GM21786 (cell line): ENCODE results near the gene LMNTD1.
A peak's percentile ranks its signal among the peaks of the same experiment; 100 is the strongest.
"Not testable (repeated sequence)": the region's sequence is repeated elsewhere in the genome, so short reads cannot be mapped to it uniquely, and the experiment has no call there.

Source experiments
- ATAC-seq: cut with Tn5 transposase; IDR thresholded peaks from one replicate; pipeline ENCODE4 v1.9.1; 2021; ENCODE audit not compliant: unreplicated experiment

Gene LMNTD1

DNA sequence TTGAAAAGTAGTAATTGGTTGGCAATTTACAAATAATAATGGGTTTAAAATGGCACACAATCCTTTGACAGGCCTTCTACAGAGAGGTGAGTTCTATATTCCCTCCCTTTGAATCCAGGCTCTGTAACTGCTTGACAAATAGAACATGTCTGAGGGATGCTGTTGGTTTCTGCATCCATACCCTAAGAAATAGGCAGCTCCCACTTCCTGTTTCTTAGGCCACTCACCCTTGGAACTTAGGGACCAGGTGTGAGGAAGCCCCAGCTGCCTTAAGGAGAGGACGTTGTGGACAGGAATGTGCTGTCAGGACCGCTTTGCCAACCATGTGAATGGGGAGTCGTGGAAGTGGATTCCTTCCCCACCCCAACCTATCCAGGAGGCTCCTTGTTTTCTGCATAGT, 59.4 kb downstream of the LMNTD1 start:
- ATAC-seq = no peak

DNA sequence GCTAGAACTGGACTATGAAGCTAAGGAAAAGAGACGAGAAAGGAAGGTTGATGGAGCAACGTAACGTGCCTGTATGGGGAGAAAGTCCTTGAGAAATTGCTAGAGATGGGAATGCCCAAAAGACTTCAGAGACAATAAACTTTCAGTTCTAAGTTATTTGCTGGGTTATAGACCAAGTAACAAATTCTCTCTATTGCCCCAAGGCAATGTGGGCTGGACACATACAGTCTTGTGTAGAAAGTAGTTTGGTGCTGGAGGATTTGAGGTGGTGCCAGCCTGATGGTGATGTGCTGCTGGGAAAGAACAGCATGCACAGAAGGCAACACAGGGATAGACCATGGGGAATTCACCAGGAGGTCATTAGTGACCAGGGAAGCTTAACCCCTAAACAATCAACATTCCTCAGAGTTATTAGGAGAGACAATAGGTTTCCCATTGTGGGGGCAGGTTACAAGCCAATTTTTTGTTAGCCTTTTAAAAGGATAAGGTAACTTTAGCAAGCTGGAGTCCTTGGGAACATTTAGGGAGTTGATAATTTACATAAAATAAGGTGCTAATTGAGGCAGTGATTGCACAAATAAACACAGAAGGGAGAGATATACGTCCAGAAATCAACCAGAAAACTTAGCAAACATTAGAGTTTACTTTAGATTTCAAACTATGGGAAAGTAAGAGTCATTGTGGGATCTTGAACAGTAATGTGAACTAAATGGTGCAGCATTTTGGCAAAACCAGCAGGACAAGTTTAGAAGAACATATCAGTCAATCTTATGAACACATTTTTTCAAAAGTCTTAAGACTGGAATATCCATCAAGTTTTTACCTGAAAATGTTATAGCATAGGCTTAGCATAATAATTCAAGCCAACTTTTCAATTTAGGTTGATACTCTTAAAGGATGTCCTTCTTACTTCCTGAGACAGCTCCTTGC, 61.4 kb downstream of the LMNTD1 start:
- no peak for ATAC-seq

DNA sequence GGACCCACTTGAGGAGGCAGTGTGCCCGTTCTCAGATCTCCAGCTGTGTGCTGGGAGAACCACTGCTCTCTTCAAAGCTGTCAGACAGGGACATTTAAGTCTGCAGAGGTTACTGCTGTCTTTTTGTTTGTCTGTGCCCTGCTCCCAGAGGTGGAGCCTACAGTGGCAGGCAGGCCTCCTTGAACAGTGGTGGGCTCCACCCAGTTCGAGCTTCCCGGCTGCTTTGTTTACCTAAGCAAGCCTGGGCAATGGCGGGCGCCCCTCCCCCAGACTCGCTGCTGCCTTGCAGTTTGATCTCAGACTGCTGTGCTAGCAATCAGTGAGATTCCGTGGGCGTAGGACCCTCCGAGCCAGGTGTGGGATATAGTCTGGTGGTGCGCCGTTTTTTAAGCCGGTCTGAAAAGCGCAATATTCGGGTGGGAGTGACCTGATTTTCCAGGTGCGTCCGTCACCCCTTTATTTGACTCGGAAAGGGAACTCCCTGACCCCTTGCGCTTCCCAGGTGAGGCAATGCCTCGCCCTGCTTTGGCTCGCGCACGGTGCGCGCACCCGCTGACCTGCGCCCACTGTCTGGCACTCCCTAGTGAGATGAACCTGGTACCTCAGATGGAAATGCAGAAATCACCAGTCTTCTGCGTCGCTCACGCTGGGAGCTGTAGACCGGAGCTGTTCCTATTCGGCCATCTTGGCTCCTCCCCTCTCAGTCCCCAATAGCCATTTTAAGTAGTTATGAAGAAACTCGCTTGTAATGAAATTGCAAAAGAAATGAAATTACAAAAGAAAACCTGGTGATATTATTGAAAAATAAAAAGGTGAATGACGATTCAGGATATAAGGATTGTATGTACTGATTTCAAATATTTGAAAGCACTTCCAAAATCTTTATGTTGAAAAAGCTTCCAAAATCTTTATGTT, 63.9 kb downstream of the LMNTD1 start:
- not testable (repeated sequence) for ATAC-seq

DNA sequence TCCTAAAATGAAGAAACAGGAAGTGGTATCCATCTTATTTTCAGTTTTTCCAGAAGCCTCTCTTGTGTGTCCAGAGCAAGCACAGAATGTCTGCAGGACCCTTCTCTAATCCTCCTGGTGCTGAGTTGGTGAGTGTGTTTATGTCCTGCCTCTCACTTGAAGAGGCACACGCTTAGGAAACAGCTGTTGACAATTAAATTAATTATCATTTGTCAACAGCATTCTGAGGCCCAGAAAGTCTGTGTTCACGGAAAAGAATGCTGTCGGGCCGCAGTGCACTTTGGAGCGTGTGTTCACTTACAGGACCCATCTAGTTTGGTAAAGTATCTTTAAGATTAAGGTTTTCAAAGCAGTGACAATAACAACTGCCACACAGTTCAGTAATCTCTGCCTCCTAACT, 70.5 kb downstream of the LMNTD1 start:
- ATAC-seq = no peak

DNA sequence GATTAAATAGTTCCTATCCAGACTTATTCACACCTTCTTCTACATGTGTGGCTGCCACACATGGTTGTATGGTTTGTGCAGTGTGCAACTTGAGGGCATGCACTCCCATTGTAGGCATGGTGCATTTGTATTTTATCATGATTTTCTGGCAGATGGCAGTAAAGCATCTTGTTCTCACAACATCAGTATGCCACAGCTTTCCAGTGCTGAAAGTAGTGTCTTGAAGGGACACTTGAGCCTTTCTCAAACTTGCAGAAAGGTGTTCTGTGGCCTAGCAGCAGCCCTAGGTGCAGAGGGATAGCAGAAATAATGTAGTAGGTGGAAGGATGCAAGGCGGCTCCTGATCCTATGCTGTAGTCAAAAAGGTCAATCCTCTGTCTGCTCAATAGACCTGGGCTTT, 72.9 kb downstream of the LMNTD1 start:
- ATAC-seq = no peak

DNA sequence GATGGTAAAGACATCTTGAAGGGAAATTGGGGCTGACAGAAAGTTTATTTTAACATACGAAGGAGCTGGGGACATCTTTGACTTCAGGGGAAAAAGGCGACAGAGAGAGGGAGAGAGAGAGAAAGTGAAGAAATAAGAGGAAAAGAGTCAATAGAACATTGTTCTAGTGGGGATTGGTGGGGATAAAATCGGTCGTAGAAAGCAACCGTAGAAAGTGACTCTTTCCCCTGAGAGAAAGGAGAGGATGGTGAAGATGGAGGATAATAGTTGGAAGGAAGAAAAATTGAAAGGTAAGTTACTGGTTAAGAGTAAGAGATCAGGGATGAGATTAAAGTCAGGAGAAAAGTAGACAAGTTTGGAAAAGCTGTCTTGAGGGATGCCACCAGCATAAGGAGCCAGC, 75.9 kb downstream of the LMNTD1 start:
- no peak for ATAC-seq

DNA sequence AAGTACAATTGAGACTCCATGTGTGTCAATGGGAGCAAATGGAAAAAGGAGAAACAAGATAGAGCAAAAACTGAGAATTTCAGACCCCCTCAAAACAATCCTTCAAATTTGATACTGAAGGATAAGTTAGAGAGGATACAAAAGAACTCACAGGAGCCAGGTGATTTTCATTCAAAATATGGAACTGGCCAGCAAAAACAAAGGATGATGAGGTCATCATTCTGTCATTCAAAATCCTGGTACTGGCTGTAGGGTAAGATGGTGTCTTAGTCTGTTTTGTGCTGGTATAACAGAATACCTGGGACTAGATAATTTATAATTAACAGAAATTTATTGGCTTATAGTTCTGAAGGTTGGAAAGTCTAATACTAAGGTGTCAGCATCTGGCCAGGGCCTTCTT, 80.6 kb downstream of the LMNTD1 start:
- no peak for ATAC-seq

DNA sequence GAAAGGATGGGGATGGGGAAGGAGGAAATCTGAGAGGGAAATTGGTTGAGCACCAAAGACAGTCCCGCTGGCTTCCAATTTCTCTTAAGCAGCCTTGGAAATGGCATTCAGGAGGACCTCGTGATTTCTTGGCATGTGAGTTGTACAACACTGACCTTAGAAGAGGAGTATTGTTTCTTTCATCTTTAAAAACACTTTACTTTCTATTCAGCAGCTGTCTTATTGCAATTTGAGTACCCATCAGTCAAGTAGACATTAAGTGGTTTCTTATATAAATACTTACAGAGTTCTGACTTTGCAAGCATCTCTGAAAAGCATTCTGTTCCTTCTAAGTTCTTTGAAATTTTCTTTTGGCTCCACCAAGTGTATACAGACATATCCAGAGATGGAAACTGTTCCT, 83.2 kb downstream of the LMNTD1 start:
- no peak for ATAC-seq

DNA sequence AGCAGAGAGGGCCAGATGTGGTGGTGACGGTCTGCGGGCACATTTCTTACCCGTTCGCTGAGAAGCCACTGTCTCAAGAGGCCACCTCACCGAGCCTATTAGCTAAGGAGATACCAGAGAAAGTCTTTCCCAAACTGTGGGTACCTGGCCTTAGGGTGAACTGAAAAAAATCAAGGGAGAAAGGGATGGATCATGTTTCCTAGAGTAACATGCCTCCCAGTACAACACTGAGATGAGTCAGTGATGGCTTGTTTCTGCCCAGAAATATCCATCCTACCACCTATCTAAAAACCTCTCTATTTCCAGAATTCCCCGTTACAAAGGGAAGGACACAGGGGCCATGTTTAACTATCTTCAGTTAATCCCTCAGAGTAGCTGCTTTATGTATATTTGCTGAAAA, 83.7 kb downstream of the LMNTD1 start:
- no peak for ATAC-seq

DNA sequence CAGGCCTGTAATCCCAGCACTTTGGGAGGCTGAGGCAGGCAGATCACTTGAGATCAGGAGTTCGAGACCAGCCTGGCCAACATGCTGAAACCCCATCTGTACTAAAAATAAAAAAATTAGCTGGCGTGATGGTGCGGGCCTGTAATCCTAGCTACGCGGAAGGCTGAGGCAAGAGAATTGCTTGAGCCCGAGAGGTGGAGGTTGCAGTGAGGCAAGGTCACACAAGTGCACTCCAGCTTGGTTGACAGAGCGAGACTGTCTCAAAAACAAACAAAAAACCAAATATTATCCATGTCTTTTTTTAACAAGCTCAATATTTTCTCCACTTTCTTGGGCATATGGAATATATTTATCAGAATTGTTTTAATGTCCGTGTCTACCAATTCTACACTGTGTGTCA, 89.6 kb downstream of the LMNTD1 start:
- no peak for ATAC-seq

DNA sequence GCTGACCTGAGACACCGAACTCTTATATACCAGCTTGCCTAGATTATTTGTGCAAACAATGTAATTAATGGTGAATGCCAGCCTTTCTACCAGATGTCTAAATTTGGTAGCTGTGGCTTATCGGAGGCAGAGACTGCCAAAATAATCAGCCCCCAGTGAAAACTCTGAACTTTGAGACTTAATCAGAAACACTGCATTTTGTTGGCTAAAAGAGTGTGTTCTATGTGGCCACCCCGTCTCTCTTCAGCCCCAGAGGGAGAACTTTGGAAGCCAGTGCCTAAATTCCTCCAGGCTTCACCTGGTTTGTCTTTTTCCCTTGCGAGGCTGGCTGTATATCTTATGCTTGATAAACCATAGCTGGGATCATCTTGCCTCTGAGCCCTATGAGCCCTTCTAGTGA, 90.1 kb downstream of the LMNTD1 start:
- no peak for ATAC-seq

DNA sequence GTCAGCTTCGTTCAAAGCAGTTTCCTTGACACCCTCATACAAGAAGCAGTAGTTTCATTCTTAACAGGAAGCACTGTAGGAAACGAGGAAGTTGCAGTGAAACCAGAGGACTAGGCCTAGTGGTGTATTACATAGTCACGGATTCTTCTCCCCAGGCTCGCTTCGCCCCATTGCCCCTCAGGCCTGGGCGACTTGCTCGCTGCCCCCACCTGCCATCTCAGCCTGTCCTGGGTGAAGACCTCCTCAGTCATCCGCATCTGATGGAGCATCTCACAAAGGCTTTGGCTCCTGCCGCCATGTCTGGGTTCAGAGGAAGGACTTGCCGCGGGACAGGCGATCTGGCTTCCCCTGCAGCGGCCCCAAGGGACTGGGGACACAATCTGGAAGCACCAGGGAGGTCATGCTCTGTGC, 93.5 kb downstream of the LMNTD1 start:
- peak; percentile 89 for ATAC-seq

DNA sequence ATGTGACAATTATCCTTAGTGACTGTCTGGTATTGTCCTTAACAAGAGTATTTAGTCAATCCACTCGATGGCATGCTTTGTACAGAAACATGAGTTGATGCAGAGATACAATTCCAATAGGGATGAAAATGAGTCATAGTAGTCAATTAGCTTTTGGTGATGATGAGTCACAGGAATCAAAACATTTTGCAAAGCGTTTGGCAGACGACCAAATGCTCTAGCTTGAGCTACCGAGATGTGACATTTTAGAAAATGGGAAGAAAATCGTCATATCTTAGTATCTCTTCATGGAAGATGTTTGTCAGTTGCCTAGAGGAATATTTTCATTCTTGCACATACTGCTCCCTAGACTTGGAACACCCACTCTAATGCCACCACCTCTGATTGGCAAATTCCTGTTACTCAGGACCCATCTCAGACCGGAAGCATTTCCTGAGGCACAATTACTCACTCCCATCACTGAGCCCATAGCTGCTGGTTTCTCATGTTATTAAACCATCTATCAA, 95.0 kb downstream of the LMNTD1 start:
- ATAC-seq = no peak

DNA sequence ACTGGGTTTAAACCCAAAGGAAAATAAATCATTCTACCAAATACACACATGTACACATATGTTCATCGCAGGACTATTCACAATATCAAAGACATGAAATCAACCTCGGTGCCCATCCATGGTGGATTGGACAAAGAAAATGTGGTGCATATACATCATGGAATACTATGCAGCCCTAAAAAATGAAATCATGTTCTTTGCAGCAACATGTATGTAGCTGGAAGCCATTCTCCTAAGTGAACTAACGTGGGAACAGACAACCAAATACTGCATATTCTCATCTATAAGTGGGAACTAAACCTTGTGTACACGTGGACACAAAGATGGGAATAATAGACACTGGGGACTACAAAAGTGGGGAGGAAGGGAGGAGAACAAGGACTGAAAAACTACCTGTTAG, 96.6 kb downstream of the LMNTD1 start:
- no peak for ATAC-seq

DNA sequence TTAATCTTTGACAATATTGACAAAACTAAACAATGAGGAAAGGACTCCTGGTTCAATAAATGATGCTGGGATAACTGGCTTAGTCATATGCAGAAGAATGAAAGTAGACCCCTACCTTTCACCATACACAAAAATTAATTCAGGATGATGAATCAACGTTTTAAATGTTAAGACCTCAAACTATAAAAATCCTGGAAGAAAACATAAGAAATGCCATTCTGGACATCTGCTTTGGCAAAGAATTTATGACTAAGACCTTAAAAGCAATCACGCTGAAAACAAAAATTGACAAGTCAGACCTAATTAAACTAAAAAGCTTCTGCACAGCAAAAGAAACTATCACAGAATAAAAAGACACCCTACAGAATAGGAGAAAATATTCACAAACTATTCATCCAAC, 97.4 kb downstream of the LMNTD1 start:
- no peak for ATAC-seq

DNA sequence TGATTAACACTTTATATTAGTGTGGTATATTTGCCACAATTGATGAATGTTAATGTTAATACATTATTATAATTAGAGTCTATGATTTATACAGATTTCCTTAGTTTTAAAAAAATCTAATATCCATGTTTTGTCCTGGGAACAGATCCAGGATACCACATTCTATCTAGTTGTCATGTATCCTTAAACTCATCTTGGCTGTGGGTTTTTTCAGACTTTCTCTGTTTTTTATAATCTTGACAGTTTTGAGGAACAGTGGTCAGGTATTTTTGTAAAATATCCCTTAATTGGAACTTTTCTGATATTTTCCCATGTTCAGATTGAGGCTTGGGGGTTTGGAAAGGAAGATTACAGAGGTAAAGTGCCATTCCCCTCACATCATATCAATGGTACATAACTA, 104.1 kb downstream of the LMNTD1 start:
- no peak for ATAC-seq

DNA sequence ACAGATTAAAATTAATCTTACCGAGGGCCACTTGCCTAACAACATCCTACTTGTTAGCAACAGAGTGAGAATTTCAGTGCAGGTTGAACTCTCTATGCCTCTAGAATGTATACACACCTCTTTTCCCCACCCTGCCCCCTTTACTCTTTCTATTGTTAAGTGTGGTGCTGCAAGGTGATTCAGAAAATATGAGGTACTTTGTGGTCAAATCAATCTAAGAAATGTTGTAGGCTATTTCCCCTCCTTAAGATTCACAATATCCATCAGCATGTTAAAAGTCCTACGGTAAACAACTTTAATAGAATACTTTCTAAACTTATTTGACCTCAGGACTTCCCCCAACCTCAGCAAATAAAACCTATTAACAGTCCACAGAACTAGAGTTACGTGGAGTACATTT, 106.0 kb downstream of the LMNTD1 start:
- no peak for ATAC-seq

DNA sequence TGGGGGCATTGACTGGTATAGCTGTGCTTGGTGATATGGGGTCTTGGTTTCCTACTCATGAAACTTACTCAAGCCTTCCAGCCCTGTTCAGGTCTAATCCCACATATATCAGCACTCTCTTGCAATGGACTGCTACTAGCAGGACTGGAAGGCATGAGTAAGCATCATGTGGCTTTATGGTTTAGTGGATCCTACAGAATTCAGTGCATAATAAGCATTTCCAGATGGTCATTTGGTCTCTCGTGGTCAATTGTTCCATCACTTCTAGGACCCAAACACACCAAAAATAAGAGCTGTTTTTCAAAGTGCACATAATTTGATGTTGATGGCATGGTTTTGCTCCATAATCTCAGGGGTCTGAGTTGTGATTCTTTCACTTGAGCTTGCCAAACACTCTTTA, 114.4 kb downstream of the LMNTD1 start:
- no peak for ATAC-seq

DNA sequence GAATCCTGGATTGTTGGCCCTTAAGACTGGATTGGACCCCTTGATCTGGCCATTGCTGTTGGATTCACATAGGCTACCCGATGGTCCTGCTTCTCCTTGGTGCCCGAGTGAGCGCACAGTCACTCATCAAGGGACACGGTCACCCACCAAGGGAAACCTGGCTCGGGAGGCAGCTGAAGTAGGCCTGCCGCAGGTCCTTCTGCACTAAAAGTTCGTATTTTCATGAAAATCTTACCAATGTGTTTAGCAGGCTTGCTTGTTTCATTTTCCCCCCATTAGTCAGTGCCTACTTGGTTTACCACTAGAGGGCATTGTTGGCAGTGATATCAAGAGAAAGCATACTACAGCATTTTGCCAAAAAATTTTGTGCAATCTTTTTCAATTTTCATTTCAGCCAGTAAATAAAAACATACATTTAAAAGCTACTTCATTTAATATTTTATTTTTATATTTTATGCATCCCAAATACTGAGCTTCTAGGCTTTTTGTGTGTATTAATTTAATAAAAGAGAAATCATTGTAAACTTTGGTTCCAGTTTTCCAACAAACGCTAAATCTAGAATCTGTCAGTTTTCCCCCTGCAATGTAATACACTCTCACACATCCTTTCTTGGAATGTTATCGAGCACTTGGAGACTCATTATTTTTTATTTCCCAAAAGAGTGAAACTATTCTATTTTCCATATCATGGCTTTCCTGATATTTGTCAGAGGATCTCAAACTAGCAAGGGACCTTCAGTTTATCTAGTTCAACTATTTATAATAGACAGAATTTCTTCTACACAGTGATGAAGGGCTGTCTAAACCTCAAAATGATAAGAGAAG, 116.7 kb downstream of the LMNTD1 start:
- ATAC-seq = peak; percentile 74

DNA sequence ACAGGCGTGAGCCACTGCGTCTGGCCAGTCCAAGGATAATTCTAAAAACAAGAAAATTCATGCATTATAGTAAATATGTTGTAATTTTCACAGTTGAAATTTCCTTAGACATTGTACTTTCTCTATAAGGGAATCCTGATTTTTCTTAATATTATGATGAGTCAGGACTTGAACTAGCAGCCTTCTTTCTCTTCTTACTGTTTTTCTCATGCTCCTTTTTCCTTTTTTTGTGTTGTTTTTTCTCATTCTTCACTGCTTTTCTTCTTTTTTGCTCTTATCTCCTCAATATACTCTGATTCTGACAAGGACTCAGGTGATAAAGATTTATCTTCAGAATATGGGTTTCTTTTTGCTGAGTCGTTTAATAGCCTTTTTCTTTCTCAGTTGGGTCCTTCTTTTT, 117.7 kb downstream of the LMNTD1 start:
- ATAC-seq = no peak

DNA sequence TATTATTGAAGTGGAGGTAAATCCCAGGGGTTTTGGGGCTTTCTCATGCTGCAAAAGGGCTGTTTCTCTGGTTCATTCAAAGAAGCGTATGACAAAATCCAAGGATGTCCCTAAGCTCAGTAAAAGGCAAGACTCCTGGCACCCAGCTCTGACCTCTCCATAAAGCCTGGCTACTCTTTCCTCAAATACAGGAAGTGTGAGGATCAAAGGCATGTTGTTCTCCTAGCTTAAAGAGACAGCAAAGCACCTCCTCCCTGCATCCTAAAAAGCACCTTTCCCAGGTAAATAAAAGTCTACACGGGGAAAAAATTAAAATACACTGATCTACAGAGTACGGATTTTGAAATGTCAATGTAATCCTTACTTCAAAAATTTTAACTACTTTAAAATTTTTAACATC, 118.6 kb downstream of the LMNTD1 start:
- ATAC-seq = no peak
